ENCODE data around the gene PTPRR. TPM values are rescaled to one million over a fixed set of nuclear protein-coding genes. Genes with fewer than 3 reads are reported as not detected.

The PTPRR gene
- polyA plus RNA-seq, 1 of the 3 experiments (the other 2 are of a cell fraction): 1.4 TPM

- H3K4me1 ChIP-seq (ENCODE audit: control insufficient read depth in 1 of 2, insufficient read depth in 2 of 2, low read depth in 1 of 2, low read length in 1 of 2): no peaks in the 10 kb centered on the region; a peak in 1 of 4 replicates
- no peak for DNase-seq
- H3K36me3 ChIP-seq (replicated peaks in 1 of 2; ENCODE audit: control insufficient read depth in 1 of 2, insufficient read depth in 2 of 2, low read length in 1 of 2): no peaks in the 10 kb centered on the region
- no peaks in the 10 kb centered on the region for H3F3A ChIP-seq (replicated peaks; ENCODE audit: insufficient read depth)
- H3K79me2 ChIP-seq (ENCODE audit: insufficient read depth): no peaks in the 10 kb centered on the region
- CTCF ChIA-PET: no interaction called here
- no peaks in the 10 kb centered on the region for H3K27me3 ChIP-seq (ENCODE audit: insufficient read depth)
- no peak overlapping the region for H3K27ac ChIP-seq (ENCODE audit: low read depth in 2 of 2, low read length in 1 of 2)
- POLR2A ChIA-PET: no interaction called here
- no peak for TF ChIP-seq ELF1 (IDR thresholded peaks at IDR 0.05)
- no peak for TF ChIP-seq USF2 (IDR thresholded peaks at IDR 0.05; ENCODE audit: borderline replicate concordance, low read depth, low read length)
- TF ChIP-seq CHD2 (IDR thresholded peaks at IDR 0.05; ENCODE audit: low read length, partially characterized antibody): no peak
- TF ChIP-seq TAF1 (IDR thresholded peaks at IDR 0.05; ENCODE audit: borderline replicate concordance, low read depth, low read length): no peak
- no peak for TF ChIP-seq PBX3 (IDR thresholded peaks at IDR 0.05)
- TF ChIP-seq JUND (IDR thresholded peaks at IDR 0.05): no peak
- no peak for TF ChIP-seq MXI1 (IDR thresholded peaks at IDR 0.05; ENCODE audit: low read depth, low read length)
- no peak for TF ChIP-seq FOSL2 (IDR thresholded peaks at IDR 0.05; ENCODE audit: borderline replicate concordance, low read depth)
- TF ChIP-seq EP300 (IDR thresholded peaks at IDR 0.05; ENCODE audit: borderline replicate concordance in 1 of 2, low read depth in 1 of 2, low read length in 1 of 2): no peak
- no peak for TF ChIP-seq SIN3A (IDR thresholded peaks at IDR 0.05; ENCODE audit: borderline replicate concordance, low read depth, low read length)
- TF ChIP-seq NFIC (IDR thresholded peaks at IDR 0.05; ENCODE audit: borderline replicate concordance): no peak
- TF ChIP-seq GABPA (IDR thresholded peaks at IDR 0.05; ENCODE audit: low read depth): no peak
- TF ChIP-seq CTCF (IDR thresholded peaks at IDR 0.05): no peak
- TF ChIP-seq MAX (IDR thresholded peaks at IDR 0.05; ENCODE audit: low read depth): no peak
- no peak for TF ChIP-seq TCF12 (IDR thresholded peaks at IDR 0.05)
- TF ChIP-seq MEF2A (IDR thresholded peaks at IDR 0.05; ENCODE audit: borderline replicate concordance, low read depth): no peak
- TF ChIP-seq SMC3 (IDR thresholded peaks at IDR 0.05; ENCODE audit: low read depth, low read length): no peak
- no peak for TF ChIP-seq FOXM1 (IDR thresholded peaks at IDR 0.05; ENCODE audit: low read depth)
- no peak for TF ChIP-seq FOXJ3 (CRISPR knock-in tag; IDR thresholded peaks at IDR 0.05)
- no peak for TF ChIP-seq POLR2AphosphoS5 (IDR thresholded peaks at IDR 0.05; ENCODE audit: low read depth, low read length)
- H4K20me1 ChIP-seq (ENCODE audit: insufficient read depth): no peaks in the 10 kb centered on the region
- H3K9me3 ChIP-seq: no peaks in the 10 kb centered on the region
- H3K4me2 ChIP-seq: no peak overlapping the region
- 44% methylated on average over 3 of the region's 3 CpGs for WGBS (ENCODE audit: low lambda C conversion rate)
- peaks cover 2% of the 10 kb centered on the region; the same call in 1 of the 2 replicates for H3K9me2 ChIP-seq
- no peak overlapping the region for H3K4me3 ChIP-seq (ENCODE audit: low read depth in 2 of 2, low read length in 1 of 2)
- no peak overlapping the region for H2AFZ ChIP-seq (ENCODE audit: low read depth)
- H3K9ac ChIP-seq: no peak overlapping the region
These were observed 42.6 kb upstream of the PTPRR start for GRCh38 chr12:70963081-70963660.
